Liver (tissue), 3 donors: ENCODE results near the gene APOA5.
"Not testable (repeated sequence)": the region's sequence is repeated elsewhere in the genome, so short reads cannot be mapped to it uniquely, and the experiment has no call there.

Experiments
- CTCF ChIP-seq: fragments of 150-350 bp; IDR thresholded peaks from 2 replicates; pipeline ENCODE4 v1.5.1; 2017; ENCODE audit warnings: improper control_type of control experiment, low read depth, low read length; ENCODE audit not compliant: missing input control
- EGR1 ChIP-seq, 2 donors: IDR thresholded peaks; 2 replicates each; pipeline ENCODE4 v1.6.1; 2016 to 2018; ENCODE audit warnings: antibody characterized with exemption in 2 of 2, low read depth in 2 of 2
- donor health status: healthy.
- donor health status: healthy.

GRCh38 chr11:116756044-116756443 lies 35.6 kb downstream of the APOA5 start:
- TF ChIP-seq CTCF; EGR1 (IDR thresholded peaks at IDR 0.05; ENCODE audit: low read depth in 2 of 2): not testable (repeated sequence)
